HepG2 (cell line): ENCODE results near the gene ANXA5. TPM values are rescaled to one million over a fixed set of nuclear protein-coding genes. Genes with fewer than 3 reads are reported as not detected.

Experiments used
- ATAC-seq: fragments of 200-7000 bp; cut with Tn5 transposase; 3 replicates; pipeline ENCODE4 v1.9.1; 2020; ENCODE audit warnings: mild to moderate bottlenecking, moderate library complexity
- BruUV-seq: library from RNA; stranded (reverse); fragments of 400-500 nt; replicated peaks from 2 replicates; lab custom pipeline; 2021; lab: Mats Ljungman, UMichigan
- CTCF ChIA-PET: fragments of 300-600 bp; formaldehyde crosslinking; extraction: SDS; loops from one replicate; lab custom pipeline; 2021; ENCODE audit warnings: low total read pairs, inconsistent platforms, low intra/inter-chr PET ratio; lab: Yijun Ruan, JAX
- POLR2A ChIA-PET: fragments of 350-600 bp; sonication (Branson Sonifier 250); formaldehyde crosslinking; loops from one replicate; lab custom pipeline; 2020; ENCODE audit warnings: antibody characterized with exemption, inconsistent platforms; lab: Yijun Ruan, JAX
- DNase-seq: peaks from one replicate; pipeline ENCODE4 v3.0.0-alpha.2; 2015; ENCODE audit warnings: low spot score
- FAIRE-seq: peaks from 3 replicates; lab custom pipeline; 2011; peaks lifted over from hg19 to GRCh38; lab: Jason Lieb, UNC
- H2AFZ ChIP-seq: one replicate; pipeline ENCODE4 v1.6.1; 2011; ENCODE audit warnings: low read length, inconsistent platforms
- H3K27ac ChIP-seq: fragments of 300-600 bp; 3 replicates; pipeline ENCODE4 v1.8.0; 2011; ENCODE audit warnings: mixed run types, mild to moderate bottlenecking, mixed read lengths, low read length, inconsistent platforms; ENCODE audit not compliant: insufficient read depth; ENCODE audit errors: extremely low read length
- H3K27me3 ChIP-seq, 2 experiments: fragments of 200-600 bp in 1 of 2; 2 replicates in 1 of 2; 3 replicates in 1 of 2; pipeline versions ENCODE4 v1.6.0 to v1.8.0; 2011; ENCODE audit warnings: low read length in 2 of 2, mild to moderate bottlenecking in 2 of 2, moderate library complexity in 2 of 2, inconsistent platforms in 1 of 2; ENCODE audit not compliant: insufficient read depth in 2 of 2, control insufficient read depth in 1 of 2
- H3K36me3 ChIP-seq, 2 experiments: fragments of 200-600 bp in 1 of 2; replicated peaks in 1 of 2; 2 replicates in 1 of 2; 3 replicates in 1 of 2; pipeline versions ENCODE4 v1.5.1 to v1.8.0; 2011; ENCODE audit warnings: low read length in 2 of 2, inconsistent platforms in 1 of 2; ENCODE audit not compliant: insufficient read depth in 2 of 2, control insufficient read depth in 1 of 2
- H3K4me1 ChIP-seq: 2 replicates; pipeline ENCODE4 v1.5.1; 2012; ENCODE audit warnings: low read length, inconsistent platforms; ENCODE audit not compliant: insufficient read depth
- H3K4me2 ChIP-seq: 2 replicates; pipeline ENCODE4 v1.6.0; 2011; ENCODE audit warnings: low read depth, low read length, inconsistent platforms
- H3K4me3 ChIP-seq, 3 experiments: fragments of 200-600 bp in 1 of 3; sonication (generic), shearing (Covaris generic) in 1 of 3; replicated peaks in 1 of 3; 2 replicates each; pipeline ENCODE4 v1.5.1; 2011 to 2016; ENCODE audit warnings: low read length in 3 of 3, inconsistent platforms in 2 of 3, low read depth in 2 of 3, mild to moderate bottlenecking in 2 of 3, control low read depth in 1 of 3, mixed read lengths in 1 of 3; ENCODE audit not compliant: insufficient read depth in 1 of 3
- H3K79me2 ChIP-seq: one replicate; pipeline ENCODE4 v1.6.1; 2011; ENCODE audit warnings: low read length, inconsistent platforms; ENCODE audit not compliant: insufficient read depth
- H3K9ac ChIP-seq: 2 replicates; pipeline ENCODE4 v1.6.0; 2011; ENCODE audit warnings: mild to moderate bottlenecking, low read depth, low read length, inconsistent platforms; ENCODE audit not compliant: insufficient read depth
- H3K9me3 ChIP-seq: 2 replicates; pipeline ENCODE4 v1.5.1; 2012; ENCODE audit warnings: mild to moderate bottlenecking, low read length
- H4K20me1 ChIP-seq: 2 replicates; pipeline ENCODE4 v1.6.0; 2011; ENCODE audit warnings: inconsistent platforms, mild to moderate bottlenecking, low read length, moderate library complexity; ENCODE audit not compliant: insufficient read depth
- ATF2 ChIP-seq: sonication (generic); formaldehyde crosslinking; IDR thresholded peaks from 2 replicates; pipeline ENCODE4 v1.4.0; 2020; ENCODE audit warnings: missing genetic modification reagents
- CEBPZ ChIP-seq: IDR thresholded peaks from 2 replicates; pipeline ENCODE4 v1.6.1; 2012; ENCODE audit warnings: low read length, improper control_type of control experiment
- KMT2B ChIP-seq: IDR thresholded peaks from 2 replicates; pipeline ENCODE4 v1.6.1; 2016; ENCODE audit warnings: missing genetic modification reagents, missing compliant biosample characterization
- RBFOX2 ChIP-seq: fragments of 200-400 bp; formaldehyde crosslinking; IDR thresholded peaks from 2 replicates; pipeline ENCODE4 v1.6.1; 2017; ENCODE audit warnings: low read depth, mild to moderate bottlenecking, low read length
- ZMAT3 ChIP-seq: sonication (generic); formaldehyde crosslinking; conservative IDR thresholded peaks from 2 replicates; pipeline ENCODE4 v1.7.0; 2021; ENCODE audit warnings: missing genetic modification reagents
- WGBS: methylation state at CpG from one replicate; pipeline ENCODE4 v1.1.6; 2017; ENCODE audit warnings: low lambda C conversion rate; 5-methylcytosine and 5-hydroxymethylcytosine counted together
- in situ Hi-C: cut with HindIII; loops from 2 replicates; pipeline ENCODE4 v1.10.0; 2017; ENCODE audit warnings: low pct_unique_long_range_greater_than_20kb; ENCODE audit not compliant: extremely low pct_ligation_motif_present
- intact Hi-C: fragments of 100-400 bp; cut with micrococcal nuclease; formaldehyde crosslinking; loops from one replicate; pipeline ENCODE4 v1.10.0; 2022; ENCODE audit not compliant: unreplicated experiment
- polyA plus RNA-seq, 8 experiments: library from polyadenylated mRNA; depleted of rRNA in 3 of 8; stranded (reverse) in 7 of 8; unstranded in 1 of 8; fragments of >200 nt; fragmentation: Illumina TruSeq in 4 of 8; extraction: Trizol in 4 of 8; gene quantifications; 2 replicates each; pipeline versions ENCODE4 v1.2.1 to v1.2.3, GENCODE V29; 2011 to 2016; ENCODE audit warnings: low read depth in 4 of 8, missing spikeins in 1 of 8, mixed read lengths in 1 of 8; ENCODE audit not compliant: insufficient read depth in 1 of 8
- total RNA-seq, 5 experiments: library from RNA; depleted of rRNA; stranded (reverse); fragments of >200 nt; fragmentation: Illumina TruSeq; extraction: Trizol; gene quantifications; 2 replicates each; pipeline ENCODE4 v1.2.3, GENCODE V29; 2016; ENCODE audit warnings: low read depth in 1 of 5

ANXA5 gene
- total and polyA plus RNA-seq, 2 of the 13 experiments (the other 11 are each of a cell fraction or from before 2014, with no cell fraction given): 209 to 342 TPM

- ATAC-seq: no peak
Measured at GRCh38 chr4:121686255-121686654, 10.5 kb downstream of the ANXA5 start.

More at GRCh38 chr4:121686255-121686654, 10.5 kb downstream of the ANXA5 start:
- 96% methylated on average over 6 of the region's 6 CpGs for WGBS
- H3K27ac ChIP-seq: no peak overlapping the region
- no peaks in the 10 kb centered on the region for H3K27me3 ChIP-seq
- H3K4me3 ChIP-seq: no peak overlapping the region
- TF ChIP-seq RBFOX2 (0 out of 2 replicates have a peak, but pooled peaks have one; percentile 33), KMT2B (CRISPR knock-in tag) (no peak), ZMAT3 (CRISPR knock-in tag) (no peak), CEBPZ (no peak), ATF2 (no peak)
- H3K9ac ChIP-seq: no peak overlapping the region
- intact Hi-C loops: no loop called here
- no peaks in the 10 kb centered on the region for H3K9me3 ChIP-seq
- FAIRE-seq (no peak), DNase-seq (no peak)
- H4K20me1 ChIP-seq: peaks cover 24% of the 10 kb centered on the region
- CTCF ChIA-PET: no interaction called here
- no peak overlapping the region for H2AFZ ChIP-seq
- H3K36me3 ChIP-seq: peaks cover 19 to 53% of the 10 kb centered on the region in 2 experiments
- no peak overlapping the region for H3K4me2 ChIP-seq
- in situ Hi-C loops: no loop called here
- BruUV-seq: no TSS peak
- POLR2A ChIA-PET: interaction anchor here (1.4 kb wide), 1 partner anchor 9 kb away, joined by 5 read pairs; no protein-coding TSS in a partner anchor
- peaks cover 38% of the 10 kb centered on the region for H3K4me1 ChIP-seq
- H3K79me2 ChIP-seq: peaks cover 45% of the 10 kb centered on the region
